NT2/D1 (cell line): ENCODE data around the gene PCSK7.

Experiments used
- SUZ12 ChIP-seq: IDR thresholded peaks from 2 replicates; pipeline ENCODE4 v1.6.1; 2011; ENCODE audit not compliant: insufficient read length, insufficient read depth; ENCODE audit errors: extremely low read depth
- YY1 ChIP-seq: IDR thresholded peaks from 2 replicates; pipeline ENCODE4 v1.6.1; 2011; ENCODE audit not compliant: insufficient read length, insufficient read depth
- ZNF274 ChIP-seq: IDR thresholded peaks from 2 replicates; pipeline ENCODE4 v1.6.1; 2011; ENCODE audit warnings: mild to moderate bottlenecking, low read depth, low read length

DNA sequence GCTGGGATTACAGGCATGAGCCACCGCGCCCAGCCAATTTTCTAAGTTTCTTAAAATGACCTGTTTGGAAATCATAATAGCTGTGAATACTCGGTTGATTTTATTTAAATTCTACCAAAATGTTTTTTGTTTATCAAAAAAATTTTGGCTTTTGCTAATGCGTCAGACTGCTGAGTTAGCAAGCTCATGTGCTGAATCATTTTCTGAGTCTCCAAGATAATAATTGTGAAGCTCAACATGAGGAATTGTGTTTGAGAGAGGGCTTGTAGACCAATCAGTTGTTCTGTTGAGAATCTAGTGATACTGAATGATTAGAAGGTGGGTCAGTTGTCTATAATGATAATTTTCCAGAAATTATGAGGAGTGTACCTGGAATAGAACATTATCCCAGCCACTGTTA, 16.5 kb upstream of the PCSK7 start:
- TF ChIP-seq YY1 (no peak), ZNF274 (no peak), SUZ12 (no peak)
